ENCODE measurements around the gene ASNS.
"Not testable (repeated sequence)": the region's sequence is repeated elsewhere in the genome, so short reads cannot be mapped to it uniquely, and the experiment has no call there.

The ASNS gene

DNA sequence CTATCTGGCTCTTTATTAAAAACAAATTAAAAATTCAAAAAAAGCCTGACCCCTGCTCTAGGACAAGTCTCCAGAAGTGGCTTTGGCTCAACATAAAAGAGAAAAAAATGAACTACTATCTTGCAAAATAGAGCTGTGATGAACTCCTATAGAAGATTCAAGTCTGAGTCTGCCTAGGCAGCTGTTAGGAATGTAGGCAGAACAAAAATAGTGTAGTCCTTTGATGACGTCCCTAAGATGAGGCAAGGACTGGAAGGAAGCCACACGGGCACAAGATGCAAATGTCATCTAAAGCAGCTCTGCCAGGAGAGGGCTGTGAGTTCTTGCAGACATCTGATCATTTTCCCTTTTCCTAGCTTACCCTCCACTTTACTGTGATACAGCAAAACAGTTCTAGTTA, 20.5 kb downstream of the ASNS start:
- Mint-ChIP-seq H3K27me3 (no peaks in the 10 kb centered on the region), H3K4me1 (no peaks in the 10 kb centered on the region), H3K36me3 (peaks cover 56% of the 10 kb centered on the region), H3K4me3 (no peak overlapping the region), H3K27ac (no peak overlapping the region), H3K9me3 (no peaks in the 10 kb centered on the region)
- no peak for ATAC-seq

DNA sequence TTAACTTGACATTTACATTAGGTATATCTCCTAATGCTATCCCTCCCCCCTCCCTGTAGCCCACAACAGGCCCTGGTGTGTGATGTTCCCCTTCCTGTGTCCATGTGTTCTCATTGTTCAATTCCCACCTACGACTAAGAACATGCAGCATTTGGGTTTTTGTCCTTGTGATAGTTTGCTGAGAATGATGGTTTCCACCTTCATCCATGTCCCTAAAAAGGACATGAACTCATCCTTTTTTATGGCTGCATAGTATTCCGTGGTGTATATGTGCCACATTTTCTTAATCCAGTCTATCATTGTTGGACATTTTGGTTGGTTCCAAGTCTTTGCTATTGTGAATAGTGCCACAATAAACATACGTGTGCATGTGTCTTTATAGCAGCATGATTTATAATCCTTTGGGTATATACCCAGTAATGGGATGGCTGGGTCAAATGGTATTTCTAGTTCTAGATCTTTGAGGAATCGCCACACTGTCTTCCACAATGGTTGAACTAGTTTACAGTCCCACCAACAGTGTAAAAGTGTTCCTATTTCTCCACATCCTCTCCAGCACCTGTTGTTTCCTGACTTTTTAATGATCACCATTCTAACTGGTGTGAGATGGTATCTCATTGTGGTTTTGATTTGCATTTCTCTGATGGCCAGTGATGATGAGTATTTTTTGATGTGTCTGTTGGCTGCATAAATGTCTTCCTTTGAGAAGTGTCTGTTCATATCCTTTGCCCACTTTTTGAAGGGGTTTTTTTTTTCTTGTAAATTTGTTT, 21.8 kb downstream of the ASNS start:
- H3K36me3 Mint-ChIP-seq, result peaks cover 46% of the 10 kb centered on the region
- H3K27ac Mint-ChIP-seq, H3K4me3 Mint-ChIP-seq, H3K27me3 Mint-ChIP-seq, ATAC-seq, H3K9me3 Mint-ChIP-seq, H3K4me1 Mint-ChIP-seq: not testable (repeated sequence)

DNA sequence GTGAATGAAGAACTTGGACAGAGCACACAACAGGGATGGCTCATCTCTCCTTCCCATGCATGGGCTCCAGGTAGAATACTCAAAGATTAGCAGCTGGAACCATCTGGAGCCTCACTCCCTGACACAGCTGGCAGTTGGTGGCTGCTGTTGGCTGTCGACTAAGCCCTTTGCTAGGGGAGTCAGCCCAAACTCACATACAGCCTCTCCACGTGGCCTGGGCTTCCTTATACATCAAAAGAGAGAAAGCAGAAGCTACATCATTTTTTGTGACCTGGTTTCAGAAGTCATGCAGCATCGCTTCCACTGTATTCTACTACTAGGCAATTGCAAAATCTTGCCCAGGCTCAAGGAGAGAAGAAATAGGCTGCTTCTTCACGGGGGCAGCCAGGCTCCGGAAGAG, 24.4 kb downstream of the ASNS start:
- H3K36me3 Mint-ChIP-seq, result peaks cover 26% of the 10 kb centered on the region
- no peak for ATAC-seq
- no peak overlapping the region for H3K4me3 Mint-ChIP-seq
- H3K4me1 Mint-ChIP-seq, result no peaks in the 10 kb centered on the region
- no peaks in the 10 kb centered on the region for H3K9me3 Mint-ChIP-seq
- no peaks in the 10 kb centered on the region for H3K27me3 Mint-ChIP-seq
- no peak overlapping the region for H3K27ac Mint-ChIP-seq

DNA sequence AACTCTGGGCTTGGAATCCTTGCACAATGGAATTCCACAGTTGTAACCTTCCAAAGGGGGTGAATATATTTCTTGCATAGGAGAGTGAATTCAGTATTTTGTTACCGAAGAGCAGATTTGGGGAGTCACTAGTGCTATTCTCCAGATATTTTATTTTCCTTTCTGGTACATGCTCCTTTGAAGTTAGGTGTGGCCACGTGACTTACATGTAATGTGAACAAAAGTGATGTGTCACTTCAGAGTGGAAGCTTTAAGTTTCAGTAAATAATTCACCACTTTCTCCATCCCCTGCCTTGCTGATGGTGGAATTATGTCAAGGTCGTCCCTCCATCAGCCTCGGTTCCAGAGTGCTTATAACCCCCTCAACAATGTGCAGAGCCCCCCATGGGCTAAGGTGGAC, 25.3 kb downstream of the ASNS start:
- Mint-ChIP-seq H3K4me3 (no peak overlapping the region), H3K27ac (no peak overlapping the region), H3K9me3 (no peaks in the 10 kb centered on the region), H3K27me3 (no peaks in the 10 kb centered on the region), H3K4me1 (no peaks in the 10 kb centered on the region), H3K36me3 (peaks cover 18% of the 10 kb centered on the region)
- no peak for ATAC-seq

DNA sequence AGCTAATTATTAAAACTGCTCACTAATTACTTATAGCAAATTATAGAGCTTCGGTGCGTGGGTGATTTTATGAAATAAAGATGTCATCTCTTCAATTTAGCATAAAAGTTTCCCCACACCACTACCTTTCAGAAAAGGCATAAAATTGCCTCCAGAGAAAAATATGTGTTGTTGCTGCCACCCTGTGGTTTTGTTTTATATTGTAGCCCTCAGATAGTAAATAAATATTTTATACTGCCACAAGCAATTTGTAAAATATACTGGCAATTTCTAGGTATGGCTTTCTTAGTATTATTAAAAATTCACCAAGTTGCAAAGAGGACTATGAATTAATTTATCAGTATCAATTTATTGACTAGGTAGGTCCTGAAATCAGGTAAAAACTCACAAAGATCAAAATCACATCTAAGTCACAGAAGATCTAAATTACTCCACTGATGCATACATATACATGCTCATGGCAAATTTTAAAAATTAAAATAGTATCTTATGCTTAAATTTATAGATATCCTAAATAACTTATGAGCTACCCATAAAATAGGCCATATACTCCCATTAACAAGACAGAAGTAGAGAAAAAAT, 26.5 kb downstream of the ASNS start:
- Mint-ChIP-seq H3K27me3 (peaks cover 4% of the 10 kb centered on the region), H3K4me3 (no peak overlapping the region), H3K27ac (no peak overlapping the region), H3K4me1 (no peaks in the 10 kb centered on the region), H3K36me3 (peaks cover 7% of the 10 kb centered on the region), H3K9me3 (no peaks in the 10 kb centered on the region)
- no peak for ATAC-seq

DNA sequence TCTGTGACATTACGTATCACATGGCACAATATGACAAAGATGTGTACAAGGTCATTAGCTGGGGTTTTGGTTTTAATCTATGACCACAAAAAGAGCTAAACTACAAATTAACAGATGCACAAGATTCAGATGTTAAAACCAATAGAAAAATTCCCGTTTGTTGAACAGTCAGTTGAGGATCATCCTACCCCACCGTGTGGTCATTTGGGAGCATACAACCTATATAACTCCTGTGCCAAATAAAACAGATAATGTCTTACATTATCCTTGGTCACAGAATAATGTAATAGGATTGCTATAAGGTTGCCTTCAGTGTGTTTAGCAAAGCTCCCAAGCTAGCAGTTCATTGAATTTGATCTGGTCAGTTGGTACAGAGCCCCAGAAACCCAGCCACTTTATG, 28.2 kb downstream of the ASNS start:
- H3K4me3 Mint-ChIP-seq, result no peak overlapping the region
- no peaks in the 10 kb centered on the region for H3K9me3 Mint-ChIP-seq
- H3K4me1 Mint-ChIP-seq, result no peaks in the 10 kb centered on the region
- no peak overlapping the region for H3K27ac Mint-ChIP-seq
- no peaks in the 10 kb centered on the region for H3K36me3 Mint-ChIP-seq
- H3K27me3 Mint-ChIP-seq, result peaks cover 18% of the 10 kb centered on the region
- ATAC-seq, result no peak

DNA sequence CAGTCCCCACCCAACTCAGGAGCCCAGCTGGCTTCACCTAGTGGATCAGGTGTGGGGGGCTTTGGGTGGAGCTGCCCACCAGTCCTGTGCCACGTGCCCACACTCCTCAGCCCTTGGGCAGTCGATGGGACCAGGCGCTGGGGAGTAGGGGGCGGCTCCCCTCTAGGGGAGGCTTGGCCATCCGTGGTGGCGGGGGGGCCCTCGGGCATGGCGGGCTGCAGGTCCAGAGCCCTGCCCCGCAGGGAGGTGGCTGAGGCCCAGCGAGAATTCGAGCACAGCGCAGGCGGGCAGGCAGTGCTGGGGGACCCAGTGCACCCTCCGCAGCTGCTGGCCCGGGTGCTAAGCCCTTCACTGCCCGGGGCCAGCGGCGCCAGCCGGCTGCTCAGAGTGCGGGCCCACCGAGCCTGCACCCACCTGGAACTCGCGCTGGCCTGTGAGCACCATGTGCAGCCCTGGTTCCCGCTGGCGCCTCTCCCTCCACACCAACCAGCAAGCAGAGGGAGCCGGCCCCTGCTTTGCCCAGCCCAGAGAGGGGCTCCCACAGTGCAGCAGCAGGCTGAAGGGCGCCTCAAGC, 29.3 kb downstream of the ASNS start:
- no peaks in the 10 kb centered on the region for H3K36me3 Mint-ChIP-seq

DNA sequence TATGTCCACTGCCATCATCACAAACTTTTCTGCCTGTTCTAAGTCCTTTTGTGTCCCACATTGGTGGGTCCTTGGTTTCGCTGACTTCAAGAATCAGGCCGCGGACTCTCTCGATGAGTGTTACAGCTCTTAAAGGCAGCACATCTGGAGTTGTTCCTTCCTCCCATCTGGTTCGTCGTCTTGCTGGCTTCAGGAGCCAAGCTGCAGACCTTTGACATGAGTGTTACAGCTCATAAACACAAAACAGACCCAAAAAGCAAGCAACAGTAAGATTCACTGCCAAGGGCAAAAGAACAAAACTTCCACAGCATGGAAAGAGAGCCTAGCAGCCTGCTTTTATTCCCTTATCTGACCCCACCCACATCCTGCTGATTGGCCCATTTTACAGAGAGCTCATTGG, 30.2 kb downstream of the ASNS start:
- Mint-ChIP-seq H3K4me3 (no peak overlapping the region), H3K27me3 (peaks cover 36% of the 10 kb centered on the region), H3K36me3 (no peaks in the 10 kb centered on the region), H3K27ac (no peak overlapping the region), H3K4me1 (no peaks in the 10 kb centered on the region), H3K9me3 (no peaks in the 10 kb centered on the region)
- no peak for ATAC-seq

More for the DNA sequence above, 29.3 kb downstream of the ASNS start:
- Mint-ChIP-seq H3K9me3 (no peaks in the 10 kb centered on the region), H3K4me1 (no peaks in the 10 kb centered on the region), H3K27me3 (peaks cover 28% of the 10 kb centered on the region), H3K4me3 (no peak overlapping the region), H3K27ac (no peak overlapping the region)
- peak; percentile 29 for ATAC-seq

DNA sequence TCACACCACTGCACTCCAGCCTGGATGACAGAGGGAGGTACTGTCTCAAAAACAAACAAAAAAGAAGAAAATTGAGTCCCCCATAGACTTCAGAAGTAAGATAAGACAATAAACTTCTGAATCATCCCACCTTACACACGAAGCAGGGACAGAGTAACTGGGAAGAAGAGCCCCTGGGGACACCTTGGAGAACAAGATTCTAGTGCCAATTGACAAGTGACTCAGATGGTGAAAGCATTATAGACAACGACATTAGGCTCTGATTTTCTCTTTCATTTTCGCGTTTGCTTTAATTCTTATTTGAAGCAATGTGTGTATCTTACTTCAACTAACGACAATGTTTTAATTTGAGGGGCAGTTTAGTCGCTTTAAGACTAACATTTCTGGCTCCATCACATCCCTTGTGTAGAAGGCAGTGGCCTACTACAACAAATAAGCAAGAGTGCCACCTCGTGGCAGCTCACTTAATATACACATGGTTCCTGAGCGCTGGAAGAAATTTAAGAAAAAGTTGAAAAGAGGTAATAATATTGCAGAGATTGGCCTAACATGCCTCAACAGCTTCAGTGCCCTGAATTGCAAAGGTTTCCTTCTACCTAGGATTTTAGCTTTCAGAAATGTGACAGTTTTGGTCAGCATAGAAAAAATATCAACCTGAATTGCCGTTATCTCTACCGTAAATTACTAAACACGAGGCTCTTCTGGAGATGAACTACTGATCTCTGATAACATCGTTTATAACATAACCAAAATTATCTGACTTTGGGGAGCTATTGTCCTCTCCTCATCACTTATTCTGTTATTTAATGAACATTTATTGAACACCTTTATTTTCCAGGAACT, 36.7 kb downstream of the ASNS start:
- no peaks in the 10 kb centered on the region for H3K36me3 Mint-ChIP-seq
- H3K4me3 Mint-ChIP-seq, result no peak overlapping the region
- peak; percentile 71 for ATAC-seq
- H3K27ac Mint-ChIP-seq, result no peak overlapping the region
- H3K9me3 Mint-ChIP-seq, result no peaks in the 10 kb centered on the region
- peaks cover 53% of the 10 kb centered on the region for H3K27me3 Mint-ChIP-seq
- H3K4me1 Mint-ChIP-seq, result peaks cover 4% of the 10 kb centered on the region

DNA sequence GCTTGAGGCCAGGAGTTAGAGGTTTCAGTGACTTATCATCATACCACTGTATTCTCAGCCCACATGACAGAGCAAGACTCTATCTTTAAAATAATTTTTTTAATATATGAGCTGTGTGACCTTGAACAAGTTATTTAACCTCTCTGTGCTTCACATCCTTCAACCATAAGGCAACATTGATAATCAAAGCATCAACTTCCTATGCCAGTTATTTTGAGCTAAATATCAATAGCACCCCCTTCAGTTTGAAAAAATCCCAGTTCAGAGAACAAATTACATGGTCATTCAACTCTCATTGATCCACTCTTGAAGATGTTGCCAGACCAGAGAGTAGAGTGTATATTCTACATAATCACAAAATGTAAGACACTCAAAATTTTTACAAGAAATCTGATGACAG, 53.0 kb downstream of the ASNS start:
- Mint-ChIP-seq H3K27ac (no peak overlapping the region), H3K4me1 (no peaks in the 10 kb centered on the region), H3K9me3 (peaks cover 7% of the 10 kb centered on the region), H3K27me3 (no peaks in the 10 kb centered on the region), H3K36me3 (no peaks in the 10 kb centered on the region), H3K4me3 (no peak overlapping the region)
- ATAC-seq, result no peak

DNA sequence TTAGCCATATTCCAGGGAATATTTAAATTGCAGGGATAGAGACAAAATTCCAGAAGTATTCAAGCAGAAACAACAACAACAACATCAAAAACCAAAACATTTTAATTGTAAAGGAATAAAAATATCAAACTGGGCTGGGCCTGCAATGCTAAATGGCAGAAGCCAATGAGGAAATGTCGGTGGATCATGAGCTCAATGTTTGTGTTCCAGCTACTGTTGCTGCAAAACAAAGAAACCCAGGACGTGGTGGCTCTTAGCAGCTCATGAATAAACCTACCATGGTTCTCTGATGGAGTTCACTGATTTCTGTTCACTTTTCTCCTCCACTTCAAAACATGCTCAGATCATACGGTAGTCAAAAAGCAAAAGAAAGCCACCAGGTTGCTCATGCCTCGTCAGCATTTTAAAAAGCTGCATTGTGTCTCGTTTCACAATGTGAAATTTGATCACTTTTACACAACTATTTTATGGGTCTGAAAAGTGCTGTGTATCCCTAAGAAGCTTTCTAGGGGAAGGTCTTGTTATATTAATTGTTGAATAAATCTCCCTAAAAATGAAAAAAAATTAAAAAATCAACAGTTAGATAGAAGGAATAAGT, 54.0 kb downstream of the ASNS start:
- H3K27me3 Mint-ChIP-seq, result no peaks in the 10 kb centered on the region
- H3K27ac Mint-ChIP-seq, result no peak overlapping the region
- ATAC-seq, result no peak
- H3K9me3 Mint-ChIP-seq, result peaks cover 9% of the 10 kb centered on the region
- H3K36me3 Mint-ChIP-seq, result no peaks in the 10 kb centered on the region
- H3K4me3 Mint-ChIP-seq, result no peak overlapping the region
- no peaks in the 10 kb centered on the region for H3K4me1 Mint-ChIP-seq
